HG03196 (cell line): ENCODE data around the gene EXOSC5.
"Not testable (repeated sequence)": the region's sequence is repeated elsewhere in the genome, so short reads cannot be mapped to it uniquely, and the experiment has no call there.

Source experiments
- ATAC-seq: cut with Tn5 transposase; IDR thresholded peaks from one replicate; pipeline ENCODE4 v1.9.1; 2021; ENCODE audit not compliant: unreplicated experiment

Gene EXOSC5

GRCh38 chr19:41371541-41371940 lies 25.6 kb downstream of the EXOSC5 start:
- ATAC-seq: no peak

GRCh38 chr19:41371119-41371518 lies 26.0 kb downstream of the EXOSC5 start:
- ATAC-seq: not testable (repeated sequence)

GRCh38 chr19:41369769-41370168 lies 27.4 kb downstream of the EXOSC5 start:
- no peak for ATAC-seq

GRCh38 chr19:41367848-41368301 lies 29.3 kb downstream of the EXOSC5 start:
- no peak for ATAC-seq

- no peak for ATAC-seq
Measured at GRCh38 chr19:41366089-41366488, 31.1 kb downstream of the EXOSC5 start.

- no peak for ATAC-seq
Measured at GRCh38 chr19:41364524-41365391, 32.4 kb downstream of the EXOSC5 start.

- ATAC-seq: peak; percentile 71
Measured at GRCh38 chr19:41363753-41364523, 33.2 kb downstream of the EXOSC5 start, which contains the start of gene B9D2. Gene B9D2 (minus strand): TSS chr19:41364149. CDS start chr19:41363519, 630 bp downstream.

- no peak for ATAC-seq
Measured at GRCh38 chr19:41363371-41363752, 33.8 kb downstream of the EXOSC5 start.

GRCh38 chr19:41362143-41362847 lies 34.9 kb downstream of the EXOSC5 start:
- ATAC-seq: no peak

- ATAC-seq: no peak
Measured at GRCh38 chr19:41359741-41360140, 37.4 kb downstream of the EXOSC5 start.

- no peak for ATAC-seq
Measured at GRCh38 chr19:41357746-41358145, 39.4 kb downstream of the EXOSC5 start.

GRCh38 chr19:41356984-41357739 lies 40.0 kb downstream of the EXOSC5 start:
- no peak for ATAC-seq

- ATAC-seq: no peak
Measured at GRCh38 chr19:41355802-41356201, 41.4 kb downstream of the EXOSC5 start.

- no peak for ATAC-seq
Measured at GRCh38 chr19:41355035-41355434, 42.1 kb downstream of the EXOSC5 start.

- ATAC-seq: no peak
Measured at GRCh38 chr19:41354343-41354953, 42.7 kb downstream of the EXOSC5 start.

GRCh38 chr19:41353466-41354342 lies 43.5 kb downstream of the EXOSC5 start, which contains the start of gene TGFB1:
Gene TGFB1 (minus strand): TSS chr19:41353922. CDS start chr19:41353044, 878 bp downstream.
- peak; percentile 38 for ATAC-seq

- no peak for ATAC-seq
Measured at GRCh38 chr19:41352609-41353465, 44.3 kb downstream of the EXOSC5 start.

GRCh38 chr19:41352279-41352608 lies 44.9 kb downstream of the EXOSC5 start:
- no peak for ATAC-seq
